Measurements from ENCODE around the gene CLDN10. TPM values are rescaled to one million over a fixed set of nuclear protein-coding genes. Genes with fewer than 3 reads are reported as not detected.

CLDN10 gene
- total RNA-seq, 4 donors from 2014 or later: not detected

DNA sequence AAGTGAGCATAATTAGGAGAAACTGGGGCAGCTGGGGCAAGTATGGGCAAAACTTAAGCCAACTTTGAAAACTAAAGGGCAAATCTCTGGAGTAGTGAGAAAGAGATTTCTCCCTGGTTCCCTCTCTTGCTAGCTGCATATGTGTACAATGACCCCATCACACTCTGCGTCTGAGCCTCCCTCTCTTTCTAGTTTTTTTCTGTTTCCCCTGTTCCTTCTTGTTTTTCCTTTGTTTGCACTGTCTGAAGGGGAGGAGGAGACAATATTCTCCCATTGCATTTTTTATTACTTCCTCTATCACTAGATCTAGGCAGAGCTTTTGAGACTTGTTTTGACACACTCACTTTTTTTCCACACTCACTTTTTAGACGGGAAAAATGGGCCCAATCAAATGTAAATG lies 11.2 kb upstream of the CLDN10 start:
- Histone ChIP-seq H3K36me3 (no peaks in the 10 kb centered on the region), H3K27me3 (peaks cover 5% of the 10 kb centered on the region), H3K27ac (no peak overlapping the region), H3K4me1 (peaks cover 0 to 10% (median 5%) of the 10 kb centered on the region in 4 donors), H3K4me3 (no peak overlapping the region), H3K9me3 (no peaks in the 10 kb centered on the region)
- intact Hi-C loops (cut with DNase I; ENCODE audit: low total_unique reads) (no loop called here), in situ Hi-C loops (cut with MboI; ENCODE audit: low pct_ligation_motif_present in 1 of 4, low pct_unique_long_range_greater_than_20kb in 1 of 4, low sequenced_read_pairs in 3 of 4) (loop anchor here in 1 of 4 donors (25.0 kb wide), 1 partner anchor 296 kb away; no protein-coding TSS in a partner anchor)
- DNase-seq: no peak
- 35 to 41% methylated on average over 2 of the region's 2 CpGs for WGBS, 2 donors (ENCODE audit: low coverage in 1 of 2)
- no peak for TF ChIP-seq POLR2A (IDR thresholded peaks at IDR 0.05)
- no peak for TF ChIP-seq POLR2AphosphoS5 (IDR thresholded peaks at IDR 0.05)
- TF ChIP-seq EP300 (IDR thresholded peaks at IDR 0.05; ENCODE audit: low read depth): no peak
- TF ChIP-seq CTCF (IDR thresholded peaks at IDR 0.05): no peak

GRCh38 chr13:95541911-95542474 lies 10.5 kb upstream of the CLDN10 start:
- no peak for DNase-seq
- Histone ChIP-seq H3K27ac (no peak overlapping the region), H3K9me3 (no peaks in the 10 kb centered on the region), H3K4me3 (no peak overlapping the region), H3K4me1 (peaks cover 0 to 10% (median 4%) of the 10 kb centered on the region in 4 donors), H3K36me3 (no peaks in the 10 kb centered on the region), H3K27me3 (peaks cover 5% of the 10 kb centered on the region)
- in situ Hi-C loops (cut with MboI; ENCODE audit: low pct_ligation_motif_present in 1 of 4, low pct_unique_long_range_greater_than_20kb in 1 of 4, low sequenced_read_pairs in 3 of 4) (loop anchor here in 1 of 4 donors (25.0 kb wide), 1 partner anchor 295 kb away; no protein-coding TSS in a partner anchor), intact Hi-C loops (cut with DNase I; ENCODE audit: low total_unique reads) (no loop called here)
- WGBS, 2 donors (ENCODE audit: low coverage in 1 of 2): 84 to 95% methylated on average over 7 to 8 of the region's 8 CpGs
- TF ChIP-seq EP300 (IDR thresholded peaks at IDR 0.05; ENCODE audit: low read depth) (no peak), POLR2A (IDR thresholded peaks at IDR 0.05) (no peak), CTCF (IDR thresholded peaks at IDR 0.05) (no peak), POLR2AphosphoS5 (IDR thresholded peaks at IDR 0.05) (no peak)

DNA sequence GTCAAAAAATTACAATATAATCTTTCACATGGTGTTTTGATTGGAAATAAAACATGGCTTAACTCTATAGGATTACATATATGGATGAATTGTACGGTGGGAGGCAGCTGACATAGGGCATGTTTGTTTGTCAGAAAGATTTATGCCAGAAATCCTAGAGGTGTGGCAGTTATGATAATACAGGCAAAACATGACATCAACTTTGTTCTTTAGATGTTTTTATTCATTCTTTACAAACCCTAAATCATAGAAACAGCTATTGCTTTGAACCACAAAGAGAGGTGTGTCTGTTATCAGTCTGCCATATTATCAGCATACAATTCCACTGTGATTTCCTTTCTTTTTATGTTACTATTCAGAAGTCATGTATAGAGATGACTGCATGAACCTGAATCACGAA lies 8.2 kb upstream of the CLDN10 start:
- Histone ChIP-seq H3K4me1 (peaks cover 0 to 10% (median 3%) of the 10 kb centered on the region in 4 donors), H3K9me3 (no peaks in the 10 kb centered on the region), H3K4me3 (no peak overlapping the region), H3K27ac (no peak overlapping the region), H3K27me3 (peaks cover 21% of the 10 kb centered on the region), H3K36me3 (no peaks in the 10 kb centered on the region)
- no peak for DNase-seq
- 40 to 48% methylated on average over 2 of the region's 2 CpGs for WGBS, 2 donors (ENCODE audit: low coverage in 1 of 2)
- no peak for TF ChIP-seq POLR2AphosphoS5 (IDR thresholded peaks at IDR 0.05)
- TF ChIP-seq EP300 (IDR thresholded peaks at IDR 0.05; ENCODE audit: low read depth): no peak
- TF ChIP-seq POLR2A (IDR thresholded peaks at IDR 0.05): no peak
- no peak for TF ChIP-seq CTCF (IDR thresholded peaks at IDR 0.05)
- in situ Hi-C loops (cut with MboI; ENCODE audit: low pct_ligation_motif_present in 1 of 4, low pct_unique_long_range_greater_than_20kb in 1 of 4, low sequenced_read_pairs in 3 of 4) (loop anchor here in 1 of 4 donors (25.0 kb wide), 1 partner anchor 293 kb away; no protein-coding TSS in a partner anchor), intact Hi-C loops (cut with DNase I; ENCODE audit: low total_unique reads) (no loop called here)

- H3K27me3 ChIP-seq: peaks cover 42% of the 10 kb centered on the region
- no peaks in the 10 kb centered on the region for H3K4me1 ChIP-seq
- intact Hi-C loops (cut with DNase I; ENCODE audit: low total_unique reads) (no loop called here), in situ Hi-C loops (cut with MboI; ENCODE audit: low pct_ligation_motif_present in 1 of 4, low pct_unique_long_range_greater_than_20kb in 1 of 4, low sequenced_read_pairs in 3 of 4) (loop anchor here in 1 of 4 donors (25.0 kb wide), 1 partner anchor 290 kb away; no protein-coding TSS in a partner anchor)
- no peak for DNase-seq
- H3K4me3 ChIP-seq: no peak overlapping the region
- H3K36me3 ChIP-seq: no peaks in the 10 kb centered on the region
- 35 to 55% methylated on average over 2 of the region's 3 CpGs for WGBS, 2 donors (ENCODE audit: low coverage in 1 of 2)
- H3K27ac ChIP-seq: no peak overlapping the region
- H3K9me3 ChIP-seq: no peaks in the 10 kb centered on the region
- TF ChIP-seq POLR2A (IDR thresholded peaks at IDR 0.05): no peak
- TF ChIP-seq POLR2AphosphoS5 (IDR thresholded peaks at IDR 0.05): no peak
- no peak for TF ChIP-seq EP300 (IDR thresholded peaks at IDR 0.05; ENCODE audit: low read depth)
- no peak for TF ChIP-seq CTCF (IDR thresholded peaks at IDR 0.05)
These were observed 5.6 kb upstream of the CLDN10 start for GRCh38 chr13:95546919-95547318.

All from transverse colon (tissue), 4 donors.